ENCODE results near the gene GNMT. TPM values are rescaled to one million over a fixed set of nuclear protein-coding genes. Genes with fewer than 3 reads are reported as not detected.
A peak's percentile ranks its signal among the peaks of the same experiment; 100 is the strongest.

GNMT gene
- total RNA-seq, 2 donors from 2014 or later = 0.26 to 1.1 TPM

GRCh38 chr6:42973926-42974325 lies 13.4 kb downstream of the GNMT start:
- DNase-seq (ENCODE audit: low spot score) (no peak), ATAC-seq (no peak)
- Mint-ChIP-seq H3K4me1 (ENCODE audit: low read depth in 2 of 2) (peaks cover 12 to 20% of the 10 kb centered on the region in 2 donors), H3K9me3 (no peaks in the 10 kb centered on the region), H3K4me3 (no peak overlapping the region), H3K27me3 (no peaks in the 10 kb centered on the region), H3K36me3 (peaks cover 6% of the 10 kb centered on the region), H3K27ac (no peak overlapping the region)

- peak overlapping the region in 1 of 2 donors; percentile 51 for H3K27ac Mint-ChIP-seq
- peaks cover 23 to 31% of the 10 kb centered on the region in 2 donors for H3K4me1 Mint-ChIP-seq (ENCODE audit: low read depth in 2 of 2)
- no peak for ATAC-seq
- H3K4me3 Mint-ChIP-seq = no peak overlapping the region
- no peaks in the 10 kb centered on the region for H3K9me3 Mint-ChIP-seq
- no peaks in the 10 kb centered on the region for H3K27me3 Mint-ChIP-seq
- H3K36me3 Mint-ChIP-seq = peaks cover 6% of the 10 kb centered on the region
- no peak for DNase-seq (ENCODE audit: low spot score)
Measured at GRCh38 chr6:42974919-42975505, 14.5 kb downstream of the GNMT start.

GRCh38 chr6:42978487-42978838 lies 17.9 kb downstream of the GNMT start:
- Mint-ChIP-seq H3K9me3 (no peaks in the 10 kb centered on the region), H3K27ac (peak overlapping the region; percentile 86 to 97), H3K4me3 (peak overlapping the region; percentile 90), H3K4me1 (ENCODE audit: low read depth in 2 of 2) (peaks cover 24 to 25% of the 10 kb centered on the region in 2 donors), H3K27me3 (no peaks in the 10 kb centered on the region), H3K36me3 (peaks cover 6% of the 10 kb centered on the region)
- ATAC-seq = peak in 1 of 2 donors; percentile 19
- no peak for DNase-seq (ENCODE audit: low spot score)

GRCh38 chr6:42978839-42979522 lies 18.4 kb downstream of the GNMT start, which contains the start of gene PEX6:
Gene PEX6 (minus strand): TSS chr6:42979181. CDS start chr6:42979150, 31 bp downstream.
- DNase-seq (ENCODE audit: low spot score) (peak; percentile 94), ATAC-seq (peak; percentile 97)
- Mint-ChIP-seq H3K27ac (peak within 1 kb of the TSS; percentile 97 to 99), H3K36me3 (peaks cover 6% of the 10 kb centered on the region), H3K4me1 (ENCODE audit: low read depth in 2 of 2) (peaks cover 28 to 30% of the 10 kb centered on the region in 2 donors), H3K4me3 (peak within 1 kb of the TSS; percentile 93), H3K27me3 (no peaks in the 10 kb centered on the region), H3K9me3 (no peaks in the 10 kb centered on the region)

- DNase-seq (ENCODE audit: low spot score) = no peak
- Mint-ChIP-seq H3K4me1 (ENCODE audit: low read depth in 2 of 2) (peaks cover 31% of the 10 kb centered on the region in 2 donors), H3K36me3 (peaks cover 6% of the 10 kb centered on the region), H3K27me3 (no peaks in the 10 kb centered on the region), H3K4me3 (peak overlapping the region; percentile 93), H3K27ac (peak overlapping the region; percentile 97 to 99), H3K9me3 (no peaks in the 10 kb centered on the region)
- peak in 1 of 2 donors; percentile 41 for ATAC-seq
Measured at GRCh38 chr6:42979523-42980177, 19.1 kb downstream of the GNMT start.

- ATAC-seq (no peak), DNase-seq (ENCODE audit: low spot score) (no peak)
- peaks cover 8% of the 10 kb centered on the region for H3K36me3 Mint-ChIP-seq
- no peaks in the 10 kb centered on the region for H3K27me3 Mint-ChIP-seq
- H3K4me1 Mint-ChIP-seq (ENCODE audit: low read depth in 2 of 2) = peaks cover 44 to 49% of the 10 kb centered on the region in 2 donors
- no peak overlapping the region for H3K4me3 Mint-ChIP-seq
- no peaks in the 10 kb centered on the region for H3K9me3 Mint-ChIP-seq
- peak overlapping the region in 1 of 2 donors; percentile 7 for H3K27ac Mint-ChIP-seq
Measured at GRCh38 chr6:42981836-42982235, 21.3 kb downstream of the GNMT start.

GRCh38 chr6:42984001-42984923 lies 23.7 kb downstream of the GNMT start, which contains the start of gene PPP2R5D:
Gene PPP2R5D (plus strand): TSS chr6:42984570. CDS start chr6:42984678, 108 bp downstream.
- Mint-ChIP-seq H3K4me1 (ENCODE audit: low read depth in 2 of 2) (peaks cover 49 to 50% of the 10 kb centered on the region in 2 donors), H3K27ac (peak within 1 kb of the TSS; percentile 77 to 91), H3K4me3 (peak within 1 kb of the TSS; percentile 92), H3K27me3 (no peaks in the 10 kb centered on the region), H3K9me3 (no peaks in the 10 kb centered on the region), H3K36me3 (peaks cover 4% of the 10 kb centered on the region)
- peak; percentile 97 for DNase-seq (ENCODE audit: low spot score)
- ATAC-seq = peak; percentile 97

- Mint-ChIP-seq H3K4me1 (ENCODE audit: low read depth in 2 of 2) (peaks cover 42 to 43% of the 10 kb centered on the region in 2 donors), H3K27me3 (no peaks in the 10 kb centered on the region), H3K27ac (peak overlapping the region; percentile 59 to 91), H3K9me3 (no peaks in the 10 kb centered on the region), H3K4me3 (peak overlapping the region; percentile 92), H3K36me3 (peaks cover 4% of the 10 kb centered on the region)
- no peak for DNase-seq (ENCODE audit: low spot score)
- no peak for ATAC-seq
Measured at GRCh38 chr6:42984924-42985475, 24.4 kb downstream of the GNMT start.

GRCh38 chr6:42987533-42988451 lies 27.2 kb downstream of the GNMT start:
- DNase-seq (ENCODE audit: low spot score) (no peak), ATAC-seq (no peak)
- Mint-ChIP-seq H3K27me3 (no peaks in the 10 kb centered on the region), H3K36me3 (peaks cover 4% of the 10 kb centered on the region), H3K27ac (peak overlapping the region in 1 of 2 donors; percentile 38), H3K4me3 (no peak overlapping the region), H3K4me1 (ENCODE audit: low read depth in 2 of 2) (peaks cover 41% of the 10 kb centered on the region in 2 donors), H3K9me3 (no peaks in the 10 kb centered on the region)

GRCh38 chr6:42988486-42989020 lies 28.0 kb downstream of the GNMT start:
- ATAC-seq (no peak), DNase-seq (ENCODE audit: low spot score) (no peak)
- peaks cover 41 to 43% of the 10 kb centered on the region in 2 donors for H3K4me1 Mint-ChIP-seq (ENCODE audit: low read depth in 2 of 2)
- H3K36me3 Mint-ChIP-seq = peaks cover 5% of the 10 kb centered on the region
- H3K27ac Mint-ChIP-seq = no peak overlapping the region
- H3K4me3 Mint-ChIP-seq = no peak overlapping the region
- H3K27me3 Mint-ChIP-seq = no peaks in the 10 kb centered on the region
- no peaks in the 10 kb centered on the region for H3K9me3 Mint-ChIP-seq

GRCh38 chr6:42989923-42990322 lies 29.4 kb downstream of the GNMT start:
- Mint-ChIP-seq H3K36me3 (peaks cover 8% of the 10 kb centered on the region), H3K4me1 (ENCODE audit: low read depth in 2 of 2) (peaks cover 33 to 38% of the 10 kb centered on the region in 2 donors), H3K4me3 (no peak overlapping the region), H3K27ac (no peak overlapping the region), H3K9me3 (no peaks in the 10 kb centered on the region), H3K27me3 (no peaks in the 10 kb centered on the region)
- ATAC-seq (no peak), DNase-seq (ENCODE audit: low spot score) (no peak)

GRCh38 chr6:42993445-42993844 lies 32.9 kb downstream of the GNMT start:
- peaks cover 2 to 9% of the 10 kb centered on the region in 2 donors for H3K4me1 Mint-ChIP-seq (ENCODE audit: low read depth in 2 of 2)
- H3K27me3 Mint-ChIP-seq = no peaks in the 10 kb centered on the region
- DNase-seq (ENCODE audit: low spot score) (no peak), ATAC-seq (no peak)
- H3K27ac Mint-ChIP-seq = no peak overlapping the region
- no peaks in the 10 kb centered on the region for H3K9me3 Mint-ChIP-seq
- peaks cover 4% of the 10 kb centered on the region for H3K36me3 Mint-ChIP-seq
- H3K4me3 Mint-ChIP-seq = no peak overlapping the region
